Stimulated activated CD8-positive, alpha-beta memory T cell treated with anti-CD3 and anti-CD28 coated beads, Interleukin-7, amount 100 ng/mL, for 4 hours (primary cell): ENCODE data around the gene GSE1.
A peak's percentile ranks its signal among the peaks of the same experiment; 100 is the strongest.

Source experiments
- DNase-seq, 2 donors: peaks; one replicate each; pipeline ENCODE4 v3.0.0-alpha.2; 2020; ENCODE audit warnings: low read depth in 2 of 2

GSE1 gene

GRCh38 chr16:85658504-85659326 is 45.6 kb downstream of the GSE1 start:
- DNase-seq: no peak

GRCh38 chr16:85659336-85659735 is 46.2 kb downstream of the GSE1 start:
- DNase-seq: no peak

GRCh38 chr16:85659805-85660511 is 46.8 kb downstream of the GSE1 start:
- peak in 1 of 2 donors; percentile 31 for DNase-seq

DNA sequence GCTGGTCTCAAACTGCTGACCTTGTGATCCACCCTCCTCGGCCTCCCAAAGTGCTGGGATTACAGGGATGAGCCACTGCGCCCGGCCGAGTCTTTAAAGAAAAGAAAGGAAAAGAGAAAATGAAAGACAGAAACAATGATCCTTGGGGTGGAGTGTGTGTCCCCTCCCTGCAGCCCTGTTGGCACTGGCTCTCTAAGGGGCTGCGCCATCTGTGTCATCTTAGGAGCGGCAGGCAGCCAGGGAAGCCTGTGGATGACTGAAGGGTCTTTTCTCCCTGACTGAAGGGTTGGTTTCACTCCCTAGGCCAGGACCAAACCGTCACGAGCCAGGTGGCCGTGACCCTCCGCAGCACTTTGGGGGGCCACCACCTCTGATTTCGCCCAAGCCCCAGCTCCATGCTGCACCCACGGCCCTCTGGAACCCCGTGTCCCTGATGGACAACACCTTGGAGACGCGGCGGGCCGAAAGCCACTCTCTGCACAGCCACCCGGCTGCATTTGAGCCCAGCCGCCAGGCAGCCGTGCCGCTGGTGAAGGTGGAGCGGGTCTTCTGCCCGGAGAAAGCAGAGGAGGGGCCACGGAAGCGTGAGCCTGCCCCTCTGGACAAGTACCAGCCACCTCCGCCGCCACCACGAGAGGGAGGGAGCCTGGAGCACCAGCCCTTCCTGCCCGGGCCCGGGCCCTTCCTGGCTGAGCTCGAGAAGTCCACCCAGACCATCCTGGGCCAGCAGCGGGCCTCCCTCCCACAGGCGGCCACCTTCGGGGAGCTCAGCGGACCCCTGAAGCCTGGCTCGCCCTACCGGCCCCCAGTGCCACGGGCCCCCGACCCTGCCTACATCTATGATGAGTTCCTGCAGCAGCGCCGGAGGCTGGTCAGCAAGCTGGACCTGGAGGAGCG is 48.0 kb downstream of the GSE1 start:
- DNase-seq: no peak

DNA sequence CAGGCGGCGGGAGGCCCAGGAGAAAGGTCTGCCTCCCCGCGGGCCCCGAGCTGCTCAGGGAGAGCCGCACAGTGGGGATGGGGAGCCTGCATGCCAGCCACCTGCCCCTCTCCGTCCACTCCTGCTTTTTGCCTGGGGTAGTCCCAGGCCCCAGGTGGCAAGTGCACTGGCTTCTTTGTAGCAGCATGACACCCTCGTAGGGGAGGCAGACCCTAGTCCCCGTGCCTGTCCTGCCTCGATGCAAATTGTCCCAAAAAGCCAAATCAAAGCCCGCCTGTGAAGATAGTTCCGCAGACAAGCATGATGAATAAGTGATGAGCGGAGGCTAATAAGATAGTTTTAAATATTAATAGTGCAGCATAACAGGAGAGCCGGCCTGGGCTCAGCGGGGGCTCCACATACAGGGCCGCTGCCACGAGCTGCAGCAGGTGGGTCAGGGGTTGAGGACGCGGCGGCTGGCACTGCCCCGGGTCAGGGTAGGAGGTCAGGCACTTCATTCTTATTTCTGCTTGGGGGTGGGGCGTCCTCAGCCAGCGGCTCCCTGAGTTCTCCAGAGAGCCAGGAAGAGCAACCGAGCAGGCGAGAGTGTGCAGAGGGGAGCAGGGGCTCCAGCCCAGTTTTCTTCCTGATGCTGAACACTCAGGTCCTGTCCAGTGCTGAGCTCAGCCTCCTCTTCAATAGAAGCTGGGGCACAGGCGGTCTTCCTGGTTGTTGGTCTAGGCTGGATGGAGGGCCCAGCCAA is 48.8 kb downstream of the GSE1 start:
- no peak for DNase-seq

DNA sequence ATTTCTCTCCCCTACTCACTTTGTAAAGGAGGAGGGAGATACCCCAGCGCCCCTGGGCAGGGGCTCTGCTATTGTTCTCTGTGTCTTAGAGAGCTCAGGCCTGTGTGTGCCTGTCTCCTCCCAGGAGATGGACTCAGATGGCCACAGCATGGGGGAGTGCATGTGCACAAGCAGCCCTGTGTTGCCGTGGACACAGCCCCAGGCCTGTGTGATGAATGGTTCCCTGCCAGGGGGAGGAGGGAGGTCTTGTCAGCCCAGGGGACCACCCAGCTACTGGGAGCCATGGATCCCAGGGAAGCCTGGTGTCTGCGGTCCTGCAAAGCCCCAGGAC is 49.3 kb downstream of the GSE1 start:
- DNase-seq: no peak

- DNase-seq: no peak
Measured at GRCh38 chr16:85662976-85663830, 50.1 kb downstream of the GSE1 start.

DNA sequence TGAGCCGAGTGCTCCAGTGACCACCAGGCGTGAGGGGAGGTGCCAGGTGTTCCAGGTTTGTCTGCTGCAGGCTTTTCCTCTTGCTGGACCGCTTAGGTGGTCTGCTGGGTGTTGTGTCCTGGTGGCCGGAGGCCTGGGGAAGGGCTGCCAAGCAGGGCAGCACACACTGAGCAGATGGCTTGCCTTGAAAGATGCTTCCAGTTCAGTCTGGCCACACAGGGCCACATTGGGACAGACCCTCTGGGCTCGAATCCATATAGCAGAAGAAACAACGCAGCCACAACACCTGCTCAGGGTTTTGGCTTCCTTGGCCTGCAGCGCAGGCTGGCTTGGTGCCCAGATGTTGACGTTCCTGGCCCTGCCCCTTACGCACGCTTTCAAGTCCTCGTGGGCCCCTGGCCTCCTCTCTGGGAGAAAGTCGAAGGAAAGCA is 50.8 kb downstream of the GSE1 start:
- DNase-seq: no peak

- no peak for DNase-seq
Measured at GRCh38 chr16:85664580-85665372, 51.7 kb downstream of the GSE1 start.

- DNase-seq: no peak
Measured at GRCh38 chr16:85665373-85665740, 52.2 kb downstream of the GSE1 start.

DNA sequence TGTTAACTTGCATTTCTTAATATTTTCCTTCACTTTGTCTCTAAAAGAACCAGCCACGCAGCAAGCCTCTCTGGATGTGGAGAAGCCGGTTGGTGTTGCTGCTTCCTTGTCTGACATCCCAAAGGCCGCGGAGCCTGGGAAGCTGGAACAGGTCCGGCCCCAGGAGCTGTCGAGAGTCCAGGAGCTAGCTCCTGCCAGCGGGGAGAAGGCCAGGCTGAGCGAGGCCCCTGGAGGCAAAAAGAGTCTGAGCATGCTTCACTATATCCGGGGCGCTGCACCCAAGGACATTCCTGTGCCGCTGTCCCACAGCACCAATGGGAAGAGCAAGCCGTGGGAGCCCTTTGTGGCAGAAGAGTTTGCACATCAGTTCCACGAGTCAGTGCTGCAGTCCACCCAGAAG is 52.8 kb downstream of the GSE1 start:
- DNase-seq: no peak

- no peak for DNase-seq
Measured at GRCh38 chr16:85667261-85667660, 54.1 kb downstream of the GSE1 start.

DNA sequence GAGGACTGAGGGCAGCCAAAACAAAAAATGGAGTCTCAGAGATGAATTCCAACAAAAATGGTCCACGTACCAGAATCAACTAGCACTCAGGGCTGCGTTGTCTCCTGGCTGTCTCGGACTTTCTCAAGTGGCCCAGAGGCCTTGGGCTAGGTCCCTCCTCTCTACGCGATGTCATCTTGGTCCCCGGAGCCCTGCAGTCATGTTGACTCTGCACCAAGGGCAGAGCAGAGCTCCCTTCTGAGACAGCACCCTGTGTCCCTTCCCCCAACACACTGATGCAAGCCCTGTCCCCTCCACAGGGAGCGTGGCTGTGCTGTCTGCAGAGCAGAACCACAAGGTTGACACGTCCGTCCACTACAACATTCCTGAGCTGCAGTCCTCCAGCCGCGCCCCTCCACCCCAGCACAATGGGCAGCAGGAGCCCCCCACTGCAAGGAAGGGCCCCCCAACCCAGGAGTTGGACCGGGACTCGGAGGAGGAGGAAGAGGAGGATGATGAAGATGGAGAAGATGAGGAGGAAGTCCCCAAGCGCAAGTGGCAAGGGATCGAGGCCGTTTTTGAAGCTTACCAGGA is 54.8 kb downstream of the GSE1 start:
- no peak for DNase-seq

DNA sequence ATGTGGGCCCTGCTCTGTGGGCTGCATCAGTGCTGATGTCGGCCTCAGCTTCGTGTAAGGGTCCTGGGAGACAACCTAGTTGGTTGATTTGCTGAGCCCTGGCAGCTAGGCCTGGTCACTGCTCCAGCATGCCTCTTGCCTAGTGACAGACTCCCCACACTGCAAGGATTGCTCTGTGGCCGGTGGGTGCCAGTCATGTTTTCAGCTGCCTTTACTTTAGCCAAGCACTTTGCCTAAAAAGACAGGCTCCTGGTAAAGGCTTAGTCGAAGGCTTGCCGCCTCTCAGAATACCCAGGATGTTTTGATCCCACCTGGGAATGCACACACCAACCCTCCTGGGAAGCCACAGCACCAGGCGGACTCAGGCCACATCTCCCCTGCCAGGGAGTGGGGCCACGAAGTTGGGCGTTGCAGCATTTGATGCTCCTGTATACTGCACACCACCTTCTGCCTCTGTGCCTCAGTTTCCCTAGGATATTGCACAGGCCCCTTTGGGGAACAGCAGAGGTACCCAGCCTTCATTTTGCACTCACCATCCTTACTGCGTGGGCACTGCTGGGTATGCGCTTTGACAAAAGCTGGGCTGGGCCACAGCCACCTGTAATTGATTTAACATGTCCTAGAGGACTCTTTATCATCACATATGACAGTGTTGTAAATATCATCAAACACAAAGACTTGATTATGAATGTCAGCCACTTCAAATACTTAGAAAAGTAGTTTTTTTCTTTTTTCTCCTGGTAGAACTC is 55.7 kb downstream of the GSE1 start:
- no peak for DNase-seq

DNA sequence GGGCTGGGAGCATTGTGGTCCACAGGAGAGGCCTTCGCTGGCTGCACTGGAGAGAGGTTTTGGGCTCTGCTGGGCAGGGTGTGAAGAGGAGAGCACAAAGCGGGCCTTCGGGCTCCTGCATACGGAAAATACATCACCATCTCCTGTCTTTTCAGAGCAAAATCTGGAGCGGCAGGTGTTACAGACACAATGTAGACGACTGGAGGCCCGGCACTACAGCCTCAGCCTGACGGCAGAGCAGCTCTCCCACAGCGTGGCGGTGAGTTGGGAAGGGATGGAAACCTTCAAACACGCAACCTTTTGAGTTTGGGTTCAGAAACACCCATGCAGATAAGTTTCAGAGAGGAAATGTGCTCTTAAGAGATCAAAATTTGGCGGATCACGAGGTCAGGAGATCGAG is 57.7 kb downstream of the GSE1 start:
- DNase-seq: no peak

DNA sequence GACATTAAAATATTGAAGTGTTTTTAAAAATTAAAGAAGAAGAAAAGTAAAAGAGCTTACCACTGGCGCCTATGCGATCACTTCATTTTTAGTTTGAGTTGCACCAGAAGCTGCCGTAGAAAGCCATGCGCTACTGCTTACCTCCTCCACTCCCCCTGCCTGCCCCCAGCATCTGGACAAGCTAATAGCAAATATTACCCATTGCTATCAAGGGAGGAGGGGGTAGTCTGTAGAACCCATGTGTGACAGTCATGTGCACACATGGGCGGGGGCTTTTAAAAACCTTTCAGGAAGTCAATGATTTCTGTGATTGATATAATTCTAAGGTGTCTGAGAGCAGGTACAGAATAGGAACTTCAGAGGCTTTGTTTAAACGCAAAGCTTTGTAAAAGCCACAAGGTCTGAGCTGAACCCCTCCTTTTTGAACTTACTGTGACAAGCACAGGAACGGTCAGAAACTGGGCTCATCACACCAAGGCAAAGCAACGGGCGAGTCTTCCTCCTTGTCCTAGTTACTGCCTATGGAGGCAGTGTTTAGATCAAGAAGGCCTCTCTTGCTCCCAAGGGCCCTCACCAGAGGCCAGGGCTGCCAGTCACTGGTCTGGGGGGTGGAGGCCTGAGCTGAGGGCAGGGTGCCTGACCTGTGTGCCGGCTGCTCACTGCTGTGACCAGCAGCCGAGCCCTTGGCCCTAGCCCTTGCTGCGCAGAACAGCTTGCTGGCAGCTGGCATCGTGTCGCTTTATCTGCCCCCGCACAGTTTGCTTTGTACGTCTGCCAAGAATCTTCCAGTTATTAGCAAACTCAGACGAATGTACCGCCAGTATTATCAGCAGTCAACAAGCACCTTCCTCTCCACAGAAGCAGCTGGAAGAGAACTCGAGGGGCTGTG is 60.7 kb downstream of the GSE1 start:
- DNase-seq: no peak

GRCh38 chr16:85674418-85674755 is 61.3 kb downstream of the GSE1 start:
- no peak for DNase-seq

DNA sequence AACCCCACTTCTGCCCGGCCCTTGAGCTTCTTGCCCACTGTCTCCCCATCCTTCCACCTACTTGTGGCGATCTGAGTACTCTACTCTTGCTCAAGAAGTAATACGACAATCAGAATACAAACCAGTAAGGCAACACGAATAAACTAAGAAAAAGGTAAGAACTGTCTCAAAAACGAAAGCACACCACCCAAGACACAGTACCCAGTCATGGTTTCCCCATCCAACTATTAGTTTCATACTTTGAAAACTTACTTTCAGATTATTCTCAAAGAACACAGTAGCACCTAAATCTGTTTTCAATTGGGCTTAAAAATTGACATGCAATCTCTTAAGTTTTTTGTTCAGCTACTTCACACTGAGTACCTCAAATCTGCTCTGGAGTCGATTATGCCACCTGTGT is 61.7 kb downstream of the GSE1 start:
- no peak for DNase-seq
